ENCODE results near the gene IL6ST.

GRCh38 chr5:55915783-55916182 lies 79.0 kb downstream of the IL6ST start:
- no peak for TF ChIP-seq RAD21 (IDR thresholded peaks at IDR 0.05; ENCODE audit: insufficient read depth, low read depth, low read length)
- TF ChIP-seq TCF12 (IDR thresholded peaks at IDR 0.05; ENCODE audit: low read depth, low read length): no peak
- no peak for TF ChIP-seq MXI1 (IDR thresholded peaks at IDR 0.05; ENCODE audit: low read depth, low read length)
- no peak for TF ChIP-seq PML (IDR thresholded peaks at IDR 0.05; ENCODE audit: low read length)
- no peak for TF ChIP-seq CTCF (IDR thresholded peaks at IDR 0.05 in 2 of 3, conservative IDR thresholded peaks at IDR 0.05 in 1 of 3; ENCODE audit: control insufficient read depth in 2 of 3, extremely low read depth in 1 of 3, insufficient read depth in 1 of 3, low read depth in 3 of 3, low read length in 3 of 3)
- no peak for TF ChIP-seq ASH2L (IDR thresholded peaks at IDR 0.05; ENCODE audit: borderline replicate concordance, low read depth)
- TF ChIP-seq, protein P1, sequence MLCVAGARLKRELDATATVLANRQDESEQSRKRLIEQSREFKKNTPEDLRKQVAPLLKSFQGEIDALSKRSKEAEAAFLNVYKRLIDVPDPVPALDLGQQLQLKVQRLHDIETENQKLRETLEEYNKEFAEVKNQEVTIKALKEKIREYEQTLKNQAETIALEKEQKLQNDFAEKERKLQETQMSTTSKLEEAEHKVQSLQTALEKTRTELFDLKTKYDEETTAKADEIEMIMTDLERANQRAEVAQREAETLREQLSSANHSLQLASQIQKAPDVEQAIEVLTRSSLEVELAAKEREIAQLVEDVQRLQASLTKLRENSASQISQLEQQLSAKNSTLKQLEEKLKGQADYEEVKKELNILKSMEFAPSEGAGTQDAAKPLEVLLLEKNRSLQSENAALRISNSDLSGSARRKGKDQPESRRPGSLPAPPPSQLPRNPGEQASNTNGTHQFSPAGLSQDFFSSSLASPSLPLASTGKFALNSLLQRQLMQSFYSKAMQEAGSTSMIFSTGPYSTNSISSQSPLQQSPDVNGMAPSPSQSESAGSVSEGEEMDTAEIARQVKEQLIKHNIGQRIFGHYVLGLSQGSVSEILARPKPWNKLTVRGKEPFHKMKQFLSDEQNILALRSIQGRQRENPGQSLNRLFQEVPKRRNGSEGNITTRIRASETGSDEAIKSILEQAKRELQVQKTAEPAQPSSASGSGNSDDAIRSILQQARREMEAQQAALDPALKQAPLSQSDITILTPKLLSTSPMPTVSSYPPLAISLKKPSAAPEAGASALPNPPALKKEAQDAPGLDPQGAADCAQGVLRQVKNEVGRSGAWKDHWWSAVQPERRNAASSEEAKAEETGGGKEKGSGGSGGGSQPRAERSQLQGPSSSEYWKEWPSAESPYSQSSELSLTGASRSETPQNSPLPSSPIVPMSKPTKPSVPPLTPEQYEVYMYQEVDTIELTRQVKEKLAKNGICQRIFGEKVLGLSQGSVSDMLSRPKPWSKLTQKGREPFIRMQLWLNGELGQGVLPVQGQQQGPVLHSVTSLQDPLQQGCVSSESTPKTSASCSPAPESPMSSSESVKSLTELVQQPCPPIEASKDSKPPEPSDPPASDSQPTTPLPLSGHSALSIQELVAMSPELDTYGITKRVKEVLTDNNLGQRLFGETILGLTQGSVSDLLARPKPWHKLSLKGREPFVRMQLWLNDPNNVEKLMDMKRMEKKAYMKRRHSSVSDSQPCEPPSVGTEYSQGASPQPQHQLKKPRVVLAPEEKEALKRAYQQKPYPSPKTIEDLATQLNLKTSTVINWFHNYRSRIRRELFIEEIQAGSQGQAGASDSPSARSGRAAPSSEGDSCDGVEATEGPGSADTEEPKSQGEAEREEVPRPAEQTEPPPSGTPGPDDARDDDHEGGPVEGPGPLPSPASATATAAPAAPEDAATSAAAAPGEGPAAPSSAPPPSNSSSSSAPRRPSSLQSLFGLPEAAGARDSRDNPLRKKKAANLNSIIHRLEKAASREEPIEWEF (IDR thresholded peaks at IDR 0.05; ENCODE audit: insufficient replicate concordance, low read depth, low read length): no peak
- TF ChIP-seq, protein P2, sequence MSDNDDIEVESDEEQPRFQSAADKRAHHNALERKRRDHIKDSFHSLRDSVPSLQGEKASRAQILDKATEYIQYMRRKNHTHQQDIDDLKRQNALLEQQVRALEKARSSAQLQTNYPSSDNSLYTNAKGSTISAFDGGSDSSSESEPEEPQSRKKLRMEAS (IDR thresholded peaks at IDR 0.05; ENCODE audit: low read depth, low read length): no peak
- no peak for TF ChIP-seq POLR2A (IDR thresholded peaks at IDR 0.05; ENCODE audit: low read depth, low read length)
- no peak for TF ChIP-seq ETV6 (conservative IDR thresholded peaks at IDR 0.05 in 1 of 2, IDR thresholded peaks at IDR 0.05 in 1 of 2; ENCODE audit: borderline replicate concordance in 1 of 2, low read depth in 1 of 2)
